Activated naive CD4-positive, alpha-beta T cell (primary cell): ENCODE data around the gene ALOXE3.
"Not testable (repeated sequence)": the region's sequence is repeated elsewhere in the genome, so short reads cannot be mapped to it uniquely, and the experiment has no call there.

Experiments used
- DNase-seq, 4 experiments: peaks; one replicate each; lab custom pipeline; 2025; lab: John Stamatoyannopoulos, UW

The ALOXE3 gene

DNA sequence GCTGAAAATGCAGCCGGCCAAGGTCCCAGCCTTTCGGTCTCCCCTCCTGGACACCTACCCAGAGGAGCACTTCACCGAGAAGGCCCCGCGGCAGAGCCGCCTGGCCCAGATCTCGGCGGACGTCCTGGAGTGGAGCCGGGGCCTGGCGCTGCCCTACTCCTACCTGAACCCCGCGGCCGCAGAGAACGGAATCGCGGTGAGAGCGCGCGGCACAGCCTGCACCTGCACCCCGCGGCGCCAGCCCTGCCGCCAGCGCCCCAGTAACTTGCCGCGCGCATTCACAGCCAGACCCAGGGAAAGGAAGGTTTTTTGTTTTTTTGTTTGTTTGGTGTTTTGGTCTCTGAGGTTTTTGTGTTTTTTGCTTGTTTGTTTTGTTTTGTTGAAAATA lies 46.0 kb downstream of the ALOXE3 start:
- no peak for DNase-seq

DNA sequence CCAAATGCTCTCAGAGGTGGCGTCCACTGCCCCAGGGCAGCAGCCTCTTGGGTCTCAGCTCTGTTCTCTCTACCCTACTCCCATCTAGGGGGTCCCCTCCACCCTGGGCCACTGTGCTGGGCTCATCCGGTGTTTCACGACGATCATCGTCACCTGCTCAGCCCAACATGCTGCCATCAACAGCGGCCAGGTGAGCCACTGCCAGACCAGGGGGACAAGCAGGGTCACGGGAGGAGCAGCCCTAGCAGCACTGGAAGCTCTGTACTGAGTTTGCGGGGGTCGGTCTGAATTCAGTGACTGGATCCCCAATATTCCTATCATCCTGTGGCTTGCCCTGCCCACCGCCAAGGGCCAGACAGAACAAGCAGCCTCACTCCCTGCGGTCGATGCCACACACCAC lies 46.8 kb downstream of the ALOXE3 start:
- no peak for DNase-seq

- DNase-seq: no peak
Observed at GRCh38 chr17:8069587-8069860, 48.8 kb downstream of the ALOXE3 start.

DNA sequence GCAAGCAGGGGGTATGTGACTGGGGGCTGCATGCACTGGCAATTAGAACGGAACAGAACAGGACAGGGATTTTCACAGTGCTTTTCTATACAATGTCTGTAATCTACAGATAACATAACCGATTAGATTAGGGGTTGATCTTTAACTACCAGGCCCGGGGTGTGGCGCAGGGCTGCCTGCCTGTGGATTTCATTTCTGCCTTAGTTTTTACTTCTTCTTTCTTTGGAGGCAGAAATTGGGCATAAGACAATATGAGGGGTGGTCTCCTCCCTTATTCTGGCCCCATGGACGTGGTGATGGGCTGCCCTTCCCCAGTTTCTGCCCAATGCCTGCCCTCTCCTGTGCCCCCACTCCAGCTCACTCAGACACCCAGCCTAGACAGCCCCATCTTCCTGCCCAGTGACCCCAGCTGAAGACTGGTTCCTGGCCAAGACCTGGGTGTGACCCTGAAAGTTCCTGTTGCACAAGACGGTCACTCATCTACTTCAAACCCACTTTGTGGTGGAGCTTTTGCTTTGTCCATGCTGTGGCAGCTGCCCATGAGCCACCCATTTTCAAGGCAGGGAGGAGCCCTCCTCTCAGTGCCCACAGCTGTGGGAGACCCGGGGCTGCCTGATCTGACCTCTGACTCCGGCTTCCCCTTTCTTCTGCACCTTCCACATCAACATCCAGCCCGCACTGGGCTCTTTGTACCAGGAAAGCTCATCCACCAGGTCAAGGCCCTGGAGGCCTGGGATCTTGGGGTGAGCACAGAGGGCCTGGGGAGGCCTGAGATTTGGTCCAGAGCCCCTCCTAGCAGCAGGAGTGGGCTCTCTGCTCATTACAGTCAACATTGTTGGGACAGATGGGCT lies 49.4 kb downstream of the ALOXE3 start:
- DNase-seq: no peak

DNA sequence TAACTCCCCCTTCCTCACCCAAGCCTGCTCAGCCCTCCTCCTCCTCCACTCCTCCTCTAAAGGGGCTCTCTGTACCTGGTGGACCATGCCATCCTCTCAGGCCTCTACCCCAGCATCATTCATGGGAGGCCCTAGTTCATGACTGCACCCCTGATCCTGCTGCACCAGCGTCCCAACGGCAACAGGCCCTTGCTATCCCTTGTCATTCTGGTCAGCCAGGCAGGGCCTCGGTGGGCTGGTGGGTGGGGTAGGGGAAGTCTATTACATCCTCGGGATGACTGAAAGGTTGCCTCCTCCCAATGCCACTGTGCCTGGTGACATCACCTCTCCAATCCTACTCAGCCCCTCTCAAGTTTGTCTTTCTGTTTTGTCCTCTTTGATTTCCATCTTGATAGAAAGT lies 50.5 kb downstream of the ALOXE3 start:
- DNase-seq: no peak

DNA sequence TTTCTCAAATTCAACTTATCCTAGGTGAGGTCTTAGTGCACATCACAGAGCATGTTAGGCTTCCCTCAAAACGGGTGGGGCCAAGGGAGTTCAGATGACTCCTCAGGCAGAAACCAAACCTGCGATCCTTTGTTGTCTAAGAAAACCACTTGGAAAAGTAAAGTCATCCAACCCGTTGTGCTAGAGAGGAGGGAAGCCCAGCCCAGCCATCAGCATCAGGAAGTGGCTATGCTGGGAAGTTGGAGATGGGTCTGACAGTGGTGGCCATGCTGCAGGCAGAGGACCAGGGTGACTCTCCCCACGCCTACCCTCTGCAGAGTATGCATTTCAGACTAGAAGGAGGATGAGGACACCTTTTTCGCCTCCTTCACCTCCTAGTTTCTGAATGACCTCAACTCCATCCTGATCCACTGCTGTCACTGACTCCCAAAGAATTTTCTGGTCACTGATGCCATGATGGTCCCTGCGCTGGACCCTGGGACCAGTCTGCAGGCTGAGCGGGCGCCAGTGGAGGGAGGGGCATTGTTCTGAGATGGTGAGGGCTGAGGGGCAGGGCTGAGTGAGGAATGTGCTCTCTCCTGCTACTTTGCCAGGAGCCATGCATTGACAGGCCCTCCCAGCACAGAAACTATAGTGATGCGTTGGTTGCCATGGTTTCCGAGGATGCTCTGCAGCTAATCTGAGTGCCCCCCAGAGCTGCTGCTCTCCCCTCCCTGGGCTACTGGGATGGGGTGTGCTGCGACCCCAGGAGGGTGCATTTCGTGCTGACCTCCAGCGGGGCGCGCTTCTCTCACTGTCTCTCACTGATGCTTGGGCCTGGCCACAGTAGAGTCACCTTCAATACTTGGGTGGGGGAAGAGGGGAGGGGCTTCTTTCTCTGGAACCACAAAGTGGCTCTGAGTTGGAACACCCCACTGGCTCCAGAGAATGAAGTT lies 51.2 kb downstream of the ALOXE3 start:
- no peak for DNase-seq

DNA sequence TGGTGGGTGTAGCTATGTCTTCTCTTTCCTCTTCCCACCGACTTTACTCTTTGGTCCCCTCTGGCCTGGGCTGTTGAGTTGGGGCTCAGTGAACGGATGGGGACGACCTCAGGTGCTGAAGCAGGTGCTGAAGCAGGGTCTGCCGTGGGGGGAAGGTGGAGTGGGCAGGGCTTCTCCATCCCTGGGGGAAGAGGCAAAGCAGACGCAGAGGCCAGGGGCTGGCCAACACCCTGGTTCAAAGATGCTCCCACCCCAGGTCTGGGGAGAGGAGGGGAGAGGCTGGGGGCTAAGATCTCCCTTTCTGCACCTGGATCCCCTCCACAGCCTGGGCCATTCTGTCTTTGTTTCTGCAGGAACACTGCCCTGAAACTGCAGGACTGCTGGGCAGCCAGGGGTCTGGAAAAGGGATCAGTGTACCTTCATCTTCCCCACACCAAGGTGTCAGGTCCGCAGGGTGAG lies 53.7 kb downstream of the ALOXE3 start:
- DNase-seq: no peak

DNA sequence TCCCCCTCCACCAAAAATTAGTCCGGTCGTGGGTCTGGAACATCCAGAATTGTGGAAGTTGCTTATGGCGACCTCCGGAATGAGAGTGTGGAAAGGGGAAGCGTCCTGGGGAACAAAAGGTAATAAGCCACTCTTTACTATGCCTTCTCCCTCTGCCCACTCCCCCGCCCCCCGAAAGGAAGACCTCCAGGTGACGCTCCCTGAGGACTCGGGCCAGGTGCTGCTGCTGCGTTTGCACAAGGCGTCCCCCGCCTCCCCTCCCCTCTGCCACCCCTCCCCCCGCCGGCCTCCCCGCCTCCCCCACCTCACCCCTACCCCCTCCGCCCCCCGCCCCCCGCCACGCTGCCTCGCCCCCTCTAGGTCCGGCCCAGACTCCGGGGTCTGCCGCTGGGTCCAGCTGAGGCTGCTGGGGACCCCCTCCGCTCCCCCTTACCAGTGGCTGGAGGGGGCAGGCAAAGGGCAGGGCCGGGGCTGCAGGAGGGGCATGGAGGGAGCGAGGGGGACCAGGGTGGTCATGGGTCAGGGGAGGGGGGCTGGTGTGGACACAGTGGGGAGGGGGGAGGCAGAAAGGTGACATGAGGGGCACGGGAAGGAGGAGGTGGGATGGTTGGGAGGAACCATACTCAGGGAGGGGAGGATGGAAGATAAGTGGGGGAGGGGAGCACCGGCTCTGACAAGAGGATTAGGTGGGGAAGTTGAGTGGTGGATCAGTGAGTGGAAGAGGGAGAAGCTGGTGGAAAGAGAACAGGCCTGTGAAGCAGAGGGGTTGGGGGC lies 54.4 kb downstream of the ALOXE3 start:
- DNase-seq: no peak

DNA sequence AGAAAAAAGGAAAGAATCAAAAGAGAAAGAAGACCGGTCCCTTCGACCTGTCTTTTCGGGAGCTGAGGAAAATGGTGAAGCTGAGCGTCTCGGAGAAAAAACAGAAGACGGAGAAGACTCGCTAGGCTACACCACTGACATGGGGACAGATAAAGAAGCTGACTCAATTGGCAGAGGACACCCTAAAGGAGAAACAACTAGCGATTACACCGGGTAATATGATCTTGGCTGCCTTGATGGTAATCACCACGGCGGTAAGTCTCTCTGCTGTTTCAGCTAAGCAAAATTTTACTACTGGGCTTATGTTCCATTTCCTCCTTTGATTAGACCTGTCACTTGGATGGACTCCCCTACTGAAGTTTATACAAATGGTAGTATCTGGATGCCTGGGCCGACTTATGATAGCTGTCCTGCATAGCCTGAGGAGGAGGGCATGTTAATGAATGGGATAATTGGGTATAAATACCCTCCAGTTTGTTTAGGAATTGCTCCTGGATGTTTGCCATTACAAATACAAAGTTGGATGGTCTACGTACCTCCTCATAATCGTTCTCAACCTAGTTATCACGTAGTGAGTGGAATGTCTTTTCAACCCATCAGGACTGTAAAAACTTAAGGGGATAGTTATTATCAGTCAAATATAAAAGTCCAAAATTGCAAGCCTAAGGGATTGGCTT lies 55.4 kb downstream of the ALOXE3 start:
- DNase-seq: no peak

- no peak for DNase-seq
Observed at GRCh38 chr17:8062435-8062806, 55.9 kb downstream of the ALOXE3 start.

DNA sequence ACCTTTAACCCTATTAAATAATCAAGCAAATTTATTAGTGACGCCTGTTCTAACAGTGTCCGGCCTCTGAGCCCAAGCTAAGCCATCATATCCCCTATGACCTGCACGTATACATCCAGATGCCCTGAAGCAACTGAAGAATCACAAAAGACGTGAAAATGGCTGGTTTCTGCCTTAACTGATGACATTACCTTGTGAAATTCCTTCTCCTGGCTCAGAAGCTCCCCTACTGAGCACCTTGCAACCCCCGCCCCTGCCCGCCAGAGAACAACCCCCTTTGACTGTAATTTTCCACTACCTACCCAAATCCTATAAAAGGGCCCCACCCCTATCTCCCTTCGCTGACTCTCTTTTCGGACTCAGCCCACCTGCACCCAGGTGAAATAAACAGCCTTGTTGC lies 56.5 kb downstream of the ALOXE3 start:
- not testable (repeated sequence) for DNase-seq

DNA sequence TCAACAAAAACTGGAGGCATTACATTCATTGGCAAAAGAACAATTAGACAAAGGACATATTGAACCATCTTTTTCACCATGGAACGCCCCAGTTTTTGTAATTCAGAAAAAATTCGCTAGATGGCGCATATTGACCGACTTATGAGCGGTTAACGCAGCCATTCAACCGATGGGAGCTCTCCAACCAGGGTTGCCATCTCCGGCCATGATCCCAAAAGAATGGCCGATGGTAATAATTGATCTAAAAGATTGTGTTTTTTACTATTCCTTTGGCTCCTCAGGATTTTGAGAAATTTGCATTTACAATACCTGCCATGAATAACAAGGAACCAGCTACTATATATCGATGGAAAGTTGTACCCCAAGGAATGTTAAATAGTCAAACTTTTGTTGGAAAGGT lies 58.0 kb downstream of the ALOXE3 start:
- no peak for DNase-seq

GRCh38 chr17:8059131-8059530 lies 59.2 kb downstream of the ALOXE3 start:
- DNase-seq: no peak

DNA sequence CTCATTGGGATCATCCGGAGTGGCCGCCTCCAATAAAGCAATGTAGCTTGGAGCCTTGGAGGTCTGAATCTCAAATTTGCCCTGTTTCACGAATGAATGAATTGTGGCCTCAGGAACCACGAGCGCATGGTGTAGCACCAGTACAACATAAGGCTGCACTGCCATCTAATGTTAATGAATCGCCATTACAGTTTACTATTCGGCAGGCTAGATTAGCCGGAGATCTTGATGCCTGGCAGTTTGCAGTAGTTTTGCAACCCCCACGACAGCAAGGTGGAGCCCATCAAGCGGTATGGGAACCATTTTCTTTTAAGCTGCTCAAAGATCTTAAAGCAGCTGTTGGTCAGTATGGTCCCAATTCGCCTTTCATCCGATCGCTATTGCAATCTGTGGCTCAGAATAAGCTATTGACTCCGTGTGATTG lies 60.6 kb downstream of the ALOXE3 start:
- DNase-seq: peak in 2 of 4 experiments; percentile 12 to 16

DNA sequence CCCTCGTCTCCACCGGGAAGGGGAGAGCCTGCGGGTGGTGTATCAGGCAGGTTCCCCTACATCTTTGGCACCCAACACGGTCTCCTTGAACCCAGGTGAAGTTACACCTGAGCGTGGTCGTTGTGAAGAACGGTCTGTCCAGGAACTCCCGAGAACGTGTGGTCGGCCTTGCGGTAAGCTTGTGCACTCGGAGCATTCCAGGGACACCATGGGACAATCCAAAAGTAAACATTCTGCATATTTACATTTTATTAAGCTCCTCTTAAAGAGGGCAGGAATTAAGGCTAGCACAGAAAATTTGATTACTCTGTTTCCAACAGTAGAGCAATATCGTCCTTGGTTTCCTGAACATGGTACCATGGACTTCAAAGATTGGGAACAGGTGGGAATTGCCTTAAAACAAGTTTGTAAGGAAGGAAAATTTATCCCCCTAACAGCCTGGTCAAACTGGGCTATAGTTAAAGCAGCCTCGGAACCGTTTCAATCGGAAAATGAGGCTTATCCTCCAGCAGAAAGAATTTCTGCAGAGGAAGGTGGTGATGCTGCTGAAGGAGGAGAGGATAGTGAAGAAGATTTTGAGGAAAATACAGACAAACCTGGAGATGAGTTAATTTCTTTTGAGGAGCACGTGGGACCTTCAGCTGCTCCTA lies 61.2 kb downstream of the ALOXE3 start:
- no peak for DNase-seq

DNA sequence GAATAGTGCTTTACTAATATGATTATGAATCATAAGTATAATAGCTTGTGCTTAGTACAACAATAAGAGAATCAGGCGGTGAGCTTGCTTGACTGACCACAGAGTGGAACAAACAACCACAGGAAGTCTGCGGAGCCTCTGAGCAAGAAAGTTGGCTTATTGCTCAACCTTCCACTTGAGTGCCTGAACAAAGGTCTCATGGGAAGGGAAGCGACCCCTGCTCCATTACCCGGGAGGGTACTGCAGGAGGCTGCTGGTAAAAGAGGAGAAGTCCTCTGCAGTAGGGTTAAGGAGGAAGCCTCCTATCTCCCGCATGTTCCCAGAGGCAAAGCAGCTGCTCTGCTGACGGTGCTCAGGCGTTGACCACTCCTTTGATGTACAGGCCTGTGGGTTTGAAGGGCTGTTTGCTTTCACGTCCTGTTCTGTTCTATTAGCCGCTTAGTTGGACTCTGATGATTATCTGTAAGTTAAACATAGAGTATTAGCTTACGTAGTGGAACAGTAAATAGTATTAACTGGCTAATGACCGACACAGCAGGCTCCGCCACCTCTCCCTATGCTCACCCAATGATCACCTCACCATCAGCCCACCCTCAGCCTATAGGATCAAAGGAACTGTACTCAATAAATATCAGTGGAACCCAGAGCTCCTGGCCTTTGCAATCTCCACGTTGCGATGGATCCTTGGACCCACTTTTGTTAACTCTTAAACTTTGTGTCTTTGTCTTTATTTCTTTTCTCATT lies 61.9 kb downstream of the ALOXE3 start:
- DNase-seq: no peak

GRCh38 chr17:8055851-8056231 lies 62.5 kb downstream of the ALOXE3 start:
- DNase-seq: no peak

- DNase-seq: no peak
Observed at GRCh38 chr17:8053600-8053999, 64.7 kb downstream of the ALOXE3 start.

GRCh38 chr17:8052256-8053252 lies 65.8 kb downstream of the ALOXE3 start:
- no peak for DNase-seq
